ENCODE results near the gene GAB4.

GRCh38 chr22:16932577-16932976 is 75.4 kb downstream of the GAB4 start:
- no peak for TF ChIP-seq REST (IDR thresholded peaks at IDR 0.05; ENCODE audit: low read depth)
- no peak for TF ChIP-seq CREB1 (IDR thresholded peaks at IDR 0.05; ENCODE audit: low read depth)
- TF ChIP-seq TEAD4 (IDR thresholded peaks at IDR 0.05): no peak
- TF ChIP-seq RAD21 (IDR thresholded peaks at IDR 0.05; ENCODE audit: low read depth): no peak
